ENCODE measurements around the gene PDE4D. TPM values are rescaled to one million over a fixed set of nuclear protein-coding genes. Genes with fewer than 3 reads are reported as not detected.

Gene PDE4D
- total RNA-seq, 1 experiment from 2014 or later, result 3.3 TPM

DNA sequence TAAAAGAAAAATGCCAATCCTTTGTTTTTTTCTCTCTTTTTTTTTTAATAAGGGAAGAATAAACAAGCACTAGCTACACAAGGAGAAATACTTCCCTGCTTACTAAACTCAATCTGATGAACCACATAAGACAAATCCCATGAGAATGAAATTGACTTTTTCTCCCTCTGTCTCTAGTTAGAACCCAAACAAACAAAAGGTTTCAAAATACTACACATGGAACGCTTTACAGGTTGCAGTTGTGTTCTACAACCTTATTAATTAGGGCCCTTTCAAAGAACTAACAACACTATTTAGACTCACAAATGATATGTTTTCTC lies 124.5 kb downstream of the PDE4D start:
- peak overlapping the region; percentile 79 for H3K4me3 Mint-ChIP-seq
- POLR2A ChIA-PET, result no interaction called here
- peaks cover 25% of the 10 kb centered on the region for H3K27me3 Mint-ChIP-seq (ENCODE audit: low read depth)

More for the DNA sequence above, 124.5 kb downstream of the PDE4D start:
- no peak for ATAC-seq
- TF ChIP-seq, protein P1, sequence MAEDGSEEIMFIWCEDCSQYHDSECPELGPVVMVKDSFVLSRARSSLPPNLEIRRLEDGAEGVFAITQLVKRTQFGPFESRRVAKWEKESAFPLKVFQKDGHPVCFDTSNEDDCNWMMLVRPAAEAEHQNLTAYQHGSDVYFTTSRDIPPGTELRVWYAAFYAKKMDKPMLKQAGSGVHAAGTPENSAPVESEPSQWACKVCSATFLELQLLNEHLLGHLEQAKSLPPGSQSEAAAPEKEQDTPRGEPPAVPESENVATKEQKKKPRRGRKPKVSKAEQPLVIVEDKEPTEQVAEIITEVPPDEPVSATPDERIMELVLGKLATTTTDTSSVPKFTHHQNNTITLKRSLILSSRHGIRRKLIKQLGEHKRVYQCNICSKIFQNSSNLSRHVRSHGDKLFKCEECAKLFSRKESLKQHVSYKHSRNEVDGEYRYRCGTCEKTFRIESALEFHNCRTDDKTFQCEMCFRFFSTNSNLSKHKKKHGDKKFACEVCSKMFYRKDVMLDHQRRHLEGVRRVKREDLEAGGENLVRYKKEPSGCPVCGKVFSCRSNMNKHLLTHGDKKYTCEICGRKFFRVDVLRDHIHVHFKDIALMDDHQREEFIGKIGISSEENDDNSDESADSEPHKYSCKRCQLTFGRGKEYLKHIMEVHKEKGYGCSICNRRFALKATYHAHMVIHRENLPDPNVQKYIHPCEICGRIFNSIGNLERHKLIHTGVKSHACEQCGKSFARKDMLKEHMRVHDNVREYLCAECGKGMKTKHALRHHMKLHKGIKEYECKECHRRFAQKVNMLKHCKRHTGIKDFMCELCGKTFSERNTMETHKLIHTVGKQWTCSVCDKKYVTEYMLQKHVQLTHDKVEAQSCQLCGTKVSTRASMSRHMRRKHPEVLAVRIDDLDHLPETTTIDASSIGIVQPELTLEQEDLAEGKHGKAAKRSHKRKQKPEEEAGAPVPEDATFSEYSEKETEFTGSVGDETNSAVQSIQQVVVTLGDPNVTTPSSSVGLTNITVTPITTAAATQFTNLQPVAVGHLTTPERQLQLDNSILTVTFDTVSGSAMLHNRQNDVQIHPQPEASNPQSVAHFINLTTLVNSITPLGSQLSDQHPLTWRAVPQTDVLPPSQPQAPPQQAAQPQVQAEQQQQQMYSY (CRISPR knock-in tag; IDR thresholded peaks at IDR 0.05), result no peak
- TF ChIP-seq ZBTB21 (CRISPR knock-in tag; IDR thresholded peaks at IDR 0.05; ENCODE audit: borderline replicate concordance) (no peak), ETV6 (CRISPR knock-in tag; IDR thresholded peaks at IDR 0.05) (no peak), ZNF423 (CRISPR knock-in tag; IDR thresholded peaks at IDR 0.05) (no peak), ZNF416 (CRISPR knock-in tag; IDR thresholded peaks at IDR 0.05) (no peak), JAZF1 (CRISPR knock-in tag; IDR thresholded peaks at IDR 0.05) (no peak), FOXP1 (CRISPR knock-in tag; IDR thresholded peaks at IDR 0.05; ENCODE audit: borderline replicate concordance) (no peak), TEAD1 (CRISPR knock-in tag; IDR thresholded peaks at IDR 0.05) (no peak), MYBL2 (CRISPR knock-in tag; IDR thresholded peaks at IDR 0.05) (no peak), ATF1 (CRISPR knock-in tag; IDR thresholded peaks at IDR 0.05) (no peak), CREM (CRISPR knock-in tag; IDR thresholded peaks at IDR 0.05) (no peak), NFATC4 (CRISPR knock-in tag; IDR thresholded peaks at IDR 0.05) (no peak), MXD4 (CRISPR knock-in tag; IDR thresholded peaks at IDR 0.05; ENCODE audit: borderline replicate concordance) (no peak), KAT7 (CRISPR knock-in tag; IDR thresholded peaks at IDR 0.05; ENCODE audit: borderline replicate concordance) (no peak)
- TF ChIP-seq, protein P2, sequence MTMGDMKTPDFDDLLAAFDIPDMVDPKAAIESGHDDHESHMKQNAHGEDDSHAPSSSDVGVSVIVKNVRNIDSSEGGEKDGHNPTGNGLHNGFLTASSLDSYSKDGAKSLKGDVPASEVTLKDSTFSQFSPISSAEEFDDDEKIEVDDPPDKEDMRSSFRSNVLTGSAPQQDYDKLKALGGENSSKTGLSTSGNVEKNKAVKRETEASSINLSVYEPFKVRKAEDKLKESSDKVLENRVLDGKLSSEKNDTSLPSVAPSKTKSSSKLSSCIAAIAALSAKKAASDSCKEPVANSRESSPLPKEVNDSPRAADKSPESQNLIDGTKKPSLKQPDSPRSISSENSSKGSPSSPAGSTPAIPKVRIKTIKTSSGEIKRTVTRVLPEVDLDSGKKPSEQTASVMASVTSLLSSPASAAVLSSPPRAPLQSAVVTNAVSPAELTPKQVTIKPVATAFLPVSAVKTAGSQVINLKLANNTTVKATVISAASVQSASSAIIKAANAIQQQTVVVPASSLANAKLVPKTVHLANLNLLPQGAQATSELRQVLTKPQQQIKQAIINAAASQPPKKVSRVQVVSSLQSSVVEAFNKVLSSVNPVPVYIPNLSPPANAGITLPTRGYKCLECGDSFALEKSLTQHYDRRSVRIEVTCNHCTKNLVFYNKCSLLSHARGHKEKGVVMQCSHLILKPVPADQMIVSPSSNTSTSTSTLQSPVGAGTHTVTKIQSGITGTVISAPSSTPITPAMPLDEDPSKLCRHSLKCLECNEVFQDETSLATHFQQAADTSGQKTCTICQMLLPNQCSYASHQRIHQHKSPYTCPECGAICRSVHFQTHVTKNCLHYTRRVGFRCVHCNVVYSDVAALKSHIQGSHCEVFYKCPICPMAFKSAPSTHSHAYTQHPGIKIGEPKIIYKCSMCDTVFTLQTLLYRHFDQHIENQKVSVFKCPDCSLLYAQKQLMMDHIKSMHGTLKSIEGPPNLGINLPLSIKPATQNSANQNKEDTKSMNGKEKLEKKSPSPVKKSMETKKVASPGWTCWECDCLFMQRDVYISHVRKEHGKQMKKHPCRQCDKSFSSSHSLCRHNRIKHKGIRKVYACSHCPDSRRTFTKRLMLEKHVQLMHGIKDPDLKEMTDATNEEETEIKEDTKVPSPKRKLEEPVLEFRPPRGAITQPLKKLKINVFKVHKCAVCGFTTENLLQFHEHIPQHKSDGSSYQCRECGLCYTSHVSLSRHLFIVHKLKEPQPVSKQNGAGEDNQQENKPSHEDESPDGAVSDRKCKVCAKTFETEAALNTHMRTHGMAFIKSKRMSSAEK (CRISPR knock-in tag; IDR thresholded peaks at IDR 0.05; ENCODE audit: borderline replicate concordance), result no peak
- TF ChIP-seq, protein P3, sequence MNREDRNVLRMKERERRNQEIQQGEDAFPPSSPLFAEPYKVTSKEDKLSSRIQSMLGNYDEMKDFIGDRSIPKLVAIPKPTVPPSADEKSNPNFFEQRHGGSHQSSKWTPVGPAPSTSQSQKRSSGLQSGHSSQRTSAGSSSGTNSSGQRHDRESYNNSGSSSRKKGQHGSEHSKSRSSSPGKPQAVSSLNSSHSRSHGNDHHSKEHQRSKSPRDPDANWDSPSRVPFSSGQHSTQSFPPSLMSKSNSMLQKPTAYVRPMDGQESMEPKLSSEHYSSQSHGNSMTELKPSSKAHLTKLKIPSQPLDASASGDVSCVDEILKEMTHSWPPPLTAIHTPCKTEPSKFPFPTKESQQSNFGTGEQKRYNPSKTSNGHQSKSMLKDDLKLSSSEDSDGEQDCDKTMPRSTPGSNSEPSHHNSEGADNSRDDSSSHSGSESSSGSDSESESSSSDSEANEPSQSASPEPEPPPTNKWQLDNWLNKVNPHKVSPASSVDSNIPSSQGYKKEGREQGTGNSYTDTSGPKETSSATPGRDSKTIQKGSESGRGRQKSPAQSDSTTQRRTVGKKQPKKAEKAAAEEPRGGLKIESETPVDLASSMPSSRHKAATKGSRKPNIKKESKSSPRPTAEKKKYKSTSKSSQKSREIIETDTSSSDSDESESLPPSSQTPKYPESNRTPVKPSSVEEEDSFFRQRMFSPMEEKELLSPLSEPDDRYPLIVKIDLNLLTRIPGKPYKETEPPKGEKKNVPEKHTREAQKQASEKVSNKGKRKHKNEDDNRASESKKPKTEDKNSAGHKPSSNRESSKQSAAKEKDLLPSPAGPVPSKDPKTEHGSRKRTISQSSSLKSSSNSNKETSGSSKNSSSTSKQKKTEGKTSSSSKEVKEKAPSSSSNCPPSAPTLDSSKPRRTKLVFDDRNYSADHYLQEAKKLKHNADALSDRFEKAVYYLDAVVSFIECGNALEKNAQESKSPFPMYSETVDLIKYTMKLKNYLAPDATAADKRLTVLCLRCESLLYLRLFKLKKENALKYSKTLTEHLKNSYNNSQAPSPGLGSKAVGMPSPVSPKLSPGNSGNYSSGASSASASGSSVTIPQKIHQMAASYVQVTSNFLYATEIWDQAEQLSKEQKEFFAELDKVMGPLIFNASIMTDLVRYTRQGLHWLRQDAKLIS (CRISPR knock-in tag; IDR thresholded peaks at IDR 0.05; ENCODE audit: borderline replicate concordance), result no peak
- TF ChIP-seq, protein P4, sequence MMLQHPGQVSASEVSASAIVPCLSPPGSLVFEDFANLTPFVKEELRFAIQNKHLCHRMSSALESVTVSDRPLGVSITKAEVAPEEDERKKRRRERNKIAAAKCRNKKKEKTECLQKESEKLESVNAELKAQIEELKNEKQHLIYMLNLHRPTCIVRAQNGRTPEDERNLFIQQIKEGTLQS (CRISPR knock-in tag; conservative IDR thresholded peaks at IDR 0.05), result no peak
- TF ChIP-seq, protein P5, sequence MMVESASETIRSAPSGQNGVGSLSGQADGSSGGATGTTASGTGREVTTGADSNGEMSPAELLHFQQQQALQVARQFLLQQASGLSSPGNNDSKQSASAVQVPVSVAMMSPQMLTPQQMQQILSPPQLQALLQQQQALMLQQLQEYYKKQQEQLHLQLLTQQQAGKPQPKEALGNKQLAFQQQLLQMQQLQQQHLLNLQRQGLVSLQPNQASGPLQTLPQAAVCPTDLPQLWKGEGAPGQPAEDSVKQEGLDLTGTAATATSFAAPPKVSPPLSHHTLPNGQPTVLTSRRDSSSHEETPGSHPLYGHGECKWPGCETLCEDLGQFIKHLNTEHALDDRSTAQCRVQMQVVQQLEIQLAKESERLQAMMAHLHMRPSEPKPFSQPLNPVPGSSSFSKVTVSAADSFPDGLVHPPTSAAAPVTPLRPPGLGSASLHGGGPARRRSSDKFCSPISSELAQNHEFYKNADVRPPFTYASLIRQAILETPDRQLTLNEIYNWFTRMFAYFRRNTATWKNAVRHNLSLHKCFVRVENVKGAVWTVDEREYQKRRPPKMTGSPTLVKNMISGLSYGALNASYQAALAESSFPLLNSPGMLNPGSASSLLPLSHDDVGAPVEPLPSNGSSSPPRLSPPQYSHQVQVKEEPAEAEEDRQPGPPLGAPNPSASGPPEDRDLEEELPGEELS (CRISPR knock-in tag; IDR thresholded peaks at IDR 0.05), result no peak
- TF ChIP-seq, protein P6, sequence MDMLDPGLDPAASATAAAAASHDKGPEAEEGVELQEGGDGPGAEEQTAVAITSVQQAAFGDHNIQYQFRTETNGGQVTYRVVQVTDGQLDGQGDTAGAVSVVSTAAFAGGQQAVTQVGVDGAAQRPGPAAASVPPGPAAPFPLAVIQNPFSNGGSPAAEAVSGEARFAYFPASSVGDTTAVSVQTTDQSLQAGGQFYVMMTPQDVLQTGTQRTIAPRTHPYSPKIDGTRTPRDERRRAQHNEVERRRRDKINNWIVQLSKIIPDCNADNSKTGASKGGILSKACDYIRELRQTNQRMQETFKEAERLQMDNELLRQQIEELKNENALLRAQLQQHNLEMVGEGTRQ (CRISPR knock-in tag; IDR thresholded peaks at IDR 0.05), result no peak
- TF ChIP-seq, protein P7, sequence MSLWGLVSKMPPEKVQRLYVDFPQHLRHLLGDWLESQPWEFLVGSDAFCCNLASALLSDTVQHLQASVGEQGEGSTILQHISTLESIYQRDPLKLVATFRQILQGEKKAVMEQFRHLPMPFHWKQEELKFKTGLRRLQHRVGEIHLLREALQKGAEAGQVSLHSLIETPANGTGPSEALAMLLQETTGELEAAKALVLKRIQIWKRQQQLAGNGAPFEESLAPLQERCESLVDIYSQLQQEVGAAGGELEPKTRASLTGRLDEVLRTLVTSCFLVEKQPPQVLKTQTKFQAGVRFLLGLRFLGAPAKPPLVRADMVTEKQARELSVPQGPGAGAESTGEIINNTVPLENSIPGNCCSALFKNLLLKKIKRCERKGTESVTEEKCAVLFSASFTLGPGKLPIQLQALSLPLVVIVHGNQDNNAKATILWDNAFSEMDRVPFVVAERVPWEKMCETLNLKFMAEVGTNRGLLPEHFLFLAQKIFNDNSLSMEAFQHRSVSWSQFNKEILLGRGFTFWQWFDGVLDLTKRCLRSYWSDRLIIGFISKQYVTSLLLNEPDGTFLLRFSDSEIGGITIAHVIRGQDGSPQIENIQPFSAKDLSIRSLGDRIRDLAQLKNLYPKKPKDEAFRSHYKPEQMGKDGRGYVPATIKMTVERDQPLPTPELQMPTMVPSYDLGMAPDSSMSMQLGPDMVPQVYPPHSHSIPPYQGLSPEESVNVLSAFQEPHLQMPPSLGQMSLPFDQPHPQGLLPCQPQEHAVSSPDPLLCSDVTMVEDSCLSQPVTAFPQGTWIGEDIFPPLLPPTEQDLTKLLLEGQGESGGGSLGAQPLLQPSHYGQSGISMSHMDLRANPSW (CRISPR knock-in tag; conservative IDR thresholded peaks at IDR 0.05; ENCODE audit: low read depth), result no peak
- CTCF ChIA-PET, result no interaction called here
- H3K9me3 Mint-ChIP-seq, result peaks cover 4% of the 10 kb centered on the region; the same call in 1 of the 2 replicates
- H3K36me3 Mint-ChIP-seq, result no peaks in the 10 kb centered on the region
- no peak overlapping the region for H3K27ac Mint-ChIP-seq
- no peak for DNase-seq (ENCODE audit: low spot score)
- peaks cover 28% of the 10 kb centered on the region for H3K4me1 Mint-ChIP-seq
